Measurements from ENCODE around the gene PACSIN3. TPM values are rescaled to one million over a fixed set of nuclear protein-coding genes. Genes with fewer than 3 reads are reported as not detected.

The PACSIN3 gene
- total RNA-seq, 2 experiments from 2014 or later: 0.91 to 1.2 TPM

DNA sequence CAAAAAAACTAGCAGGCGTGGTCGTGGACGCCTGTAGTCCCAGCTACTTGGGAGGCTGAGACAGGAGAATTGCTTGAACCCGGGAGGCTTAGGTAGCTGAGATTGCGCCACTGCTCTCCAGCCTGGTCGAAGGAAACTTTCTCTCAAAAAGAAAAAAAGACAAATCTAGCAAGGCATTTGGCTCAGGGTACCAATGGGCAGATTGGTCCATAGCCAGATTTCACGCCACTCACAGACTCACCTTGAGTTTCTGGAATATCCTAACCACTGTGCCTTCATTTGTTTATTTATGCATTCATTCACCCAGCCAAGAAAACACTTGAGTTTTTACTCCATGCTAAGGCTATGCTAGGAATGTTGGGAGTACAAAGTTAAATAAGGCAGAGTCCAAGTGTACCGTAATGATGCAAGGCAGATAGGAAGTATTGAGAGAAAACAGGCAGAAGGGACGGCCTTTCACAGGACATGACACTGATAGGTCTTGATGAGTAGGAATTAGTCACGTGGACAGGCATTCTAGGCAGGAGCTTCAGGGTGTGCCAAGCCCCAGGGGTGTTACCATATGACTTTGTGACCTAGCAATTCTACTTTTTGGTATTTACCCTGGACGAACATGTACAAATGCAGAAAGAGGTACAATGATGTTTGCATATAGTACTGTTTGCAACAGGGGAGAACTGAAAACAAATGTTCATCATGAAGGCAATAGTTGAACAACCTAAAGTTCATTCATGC is 3.0 kb upstream of the PACSIN3 start:
- CTCF ChIA-PET: no interaction called here

GRCh38 chr11:47188259-47188658 is 2.0 kb upstream of the PACSIN3 start:
- Mint-ChIP-seq H3K27ac (no peak overlapping the region), H3K4me3 (no peak overlapping the region), H3K36me3 (ENCODE audit: low read depth) (no peaks in the 10 kb centered on the region), H3K9me3 (no peaks in the 10 kb centered on the region), H3K27me3 (peaks cover 41% of the 10 kb centered on the region), H3K4me1 (peaks cover 12% of the 10 kb centered on the region)
- DNase-seq: no peak
- POLR2A ChIA-PET: interaction anchor here (1.0 to 4.6 kb wide), 4 partner anchors 11 to 83 kb away, joined by 3 to 43 read pairs (median 14); partner anchors contain the start of genes ARFGAP2 and DDB2
- CTCF ChIA-PET: interaction anchor here (0.7 to 2.4 kb wide), 4 partner anchors 9 to 71 kb away, joined by 3 to 15 read pairs (median 12); partner anchors contain the start of genes ARFGAP2 and DDB2

More for the DNA sequence above, 3.0 kb upstream of the PACSIN3 start:
- Mint-ChIP-seq H3K36me3 (ENCODE audit: low read depth) (no peaks in the 10 kb centered on the region), H3K9me3 (no peaks in the 10 kb centered on the region), H3K27me3 (peaks cover 39% of the 10 kb centered on the region), H3K4me1 (peaks cover 12% of the 10 kb centered on the region), H3K27ac (no peak overlapping the region), H3K4me3 (no peak overlapping the region)
- POLR2A ChIA-PET: interaction anchor here (1.1 to 4.6 kb wide), 3 partner anchors 12 to 26 kb away, joined by 8 to 43 read pairs (median 25); partner anchors contain the start of genes ARFGAP2 and DDB2
- no peak for DNase-seq

DNA sequence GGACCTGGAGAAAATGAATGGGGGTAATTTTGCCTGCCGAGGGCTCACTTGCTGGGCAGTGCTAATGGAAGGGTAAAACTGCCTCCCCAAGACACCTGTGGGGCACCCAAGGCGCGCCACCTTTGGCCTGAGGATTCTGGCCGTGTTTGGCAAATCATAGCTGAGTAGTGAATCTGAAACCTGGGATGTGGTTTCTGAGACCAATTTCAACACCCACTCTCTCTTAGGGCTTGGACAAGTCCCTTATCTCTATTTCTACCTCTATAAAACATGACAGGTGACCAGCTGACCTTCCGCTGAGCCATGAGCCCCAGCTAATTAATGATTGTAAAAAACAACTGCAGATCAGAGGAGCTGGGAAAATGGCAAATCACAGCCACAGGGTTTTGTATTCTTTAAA is 1.5 kb upstream of the PACSIN3 start:
- Mint-ChIP-seq H3K4me1 (peaks cover 12% of the 10 kb centered on the region), H3K36me3 (ENCODE audit: low read depth) (no peaks in the 10 kb centered on the region), H3K27ac (no peak overlapping the region), H3K4me3 (no peak overlapping the region), H3K9me3 (no peaks in the 10 kb centered on the region), H3K27me3 (peaks cover 40% of the 10 kb centered on the region)
- ChIA-PET POLR2A (interaction anchor here (0.7 to 4.6 kb wide), 8 partner anchors 10 to 325 kb away, joined by 3 to 43 read pairs (median 4); partner anchors contain the start of genes ACP2, ARFGAP2 and DDB2), CTCF (interaction anchor here (0.7 to 2.4 kb wide), 4 partner anchors 8 to 72 kb away, joined by 3 to 15 read pairs (median 12); partner anchors contain the start of genes ARFGAP2 and DDB2)
- DNase-seq: no peak

DNA sequence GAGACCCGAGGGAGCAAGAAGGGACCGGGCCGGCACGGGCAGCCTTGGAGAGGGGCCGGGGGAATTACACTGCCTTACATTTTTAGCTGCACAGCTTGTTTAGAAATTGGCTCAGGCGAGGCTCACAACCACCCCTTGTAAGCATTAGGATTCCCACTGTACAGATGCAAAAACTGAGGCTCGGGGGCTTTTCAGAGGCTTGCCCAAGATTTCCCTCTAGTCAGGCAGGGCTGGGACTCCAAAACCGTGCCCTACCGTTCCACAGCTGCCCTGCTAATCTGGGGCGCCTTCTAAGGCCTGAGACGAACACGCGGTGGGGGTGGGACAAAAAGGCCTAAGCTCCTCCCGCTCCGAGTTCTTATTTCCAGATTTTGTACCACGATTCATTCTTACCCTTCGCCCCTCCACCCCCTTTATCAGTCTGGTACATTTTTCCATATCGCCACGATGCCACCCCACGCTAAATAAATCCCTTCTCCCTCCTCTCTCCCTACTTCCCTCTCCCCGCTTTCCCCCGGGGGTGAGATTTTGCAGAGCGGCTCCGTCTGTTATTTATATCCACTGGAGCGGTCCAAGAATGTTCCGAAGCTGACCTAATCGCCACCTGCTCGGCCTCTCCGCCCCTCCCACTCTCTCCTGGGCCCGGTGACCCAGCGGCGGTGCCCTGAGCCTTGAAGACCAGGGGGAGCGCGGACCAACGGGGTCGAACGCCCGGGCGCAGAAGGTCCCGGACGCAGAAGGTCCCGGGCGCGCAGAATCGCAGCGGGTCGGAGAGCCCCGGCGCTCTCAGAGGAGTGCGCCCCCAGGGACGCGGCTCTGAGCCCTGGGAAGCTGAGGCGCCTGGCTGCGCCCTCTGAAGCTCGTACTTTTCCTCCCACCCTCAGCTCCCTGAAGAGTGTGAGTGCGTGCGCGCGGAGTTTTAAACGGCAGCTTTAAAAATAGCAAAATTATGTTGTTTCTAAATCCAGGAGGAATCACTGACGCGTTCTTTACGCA is 764 bp upstream of the PACSIN3 start:
- POLR2A ChIA-PET: interaction anchor here (0.6 to 4.6 kb wide), 10 partner anchors 9 to 380 kb away, joined by 3 to 43 read pairs (median 4); partner anchors contain the start of genes ACP2, ARFGAP2 and DDB2
- peaks cover 12% of the 10 kb centered on the region for H3K4me1 Mint-ChIP-seq

DNA sequence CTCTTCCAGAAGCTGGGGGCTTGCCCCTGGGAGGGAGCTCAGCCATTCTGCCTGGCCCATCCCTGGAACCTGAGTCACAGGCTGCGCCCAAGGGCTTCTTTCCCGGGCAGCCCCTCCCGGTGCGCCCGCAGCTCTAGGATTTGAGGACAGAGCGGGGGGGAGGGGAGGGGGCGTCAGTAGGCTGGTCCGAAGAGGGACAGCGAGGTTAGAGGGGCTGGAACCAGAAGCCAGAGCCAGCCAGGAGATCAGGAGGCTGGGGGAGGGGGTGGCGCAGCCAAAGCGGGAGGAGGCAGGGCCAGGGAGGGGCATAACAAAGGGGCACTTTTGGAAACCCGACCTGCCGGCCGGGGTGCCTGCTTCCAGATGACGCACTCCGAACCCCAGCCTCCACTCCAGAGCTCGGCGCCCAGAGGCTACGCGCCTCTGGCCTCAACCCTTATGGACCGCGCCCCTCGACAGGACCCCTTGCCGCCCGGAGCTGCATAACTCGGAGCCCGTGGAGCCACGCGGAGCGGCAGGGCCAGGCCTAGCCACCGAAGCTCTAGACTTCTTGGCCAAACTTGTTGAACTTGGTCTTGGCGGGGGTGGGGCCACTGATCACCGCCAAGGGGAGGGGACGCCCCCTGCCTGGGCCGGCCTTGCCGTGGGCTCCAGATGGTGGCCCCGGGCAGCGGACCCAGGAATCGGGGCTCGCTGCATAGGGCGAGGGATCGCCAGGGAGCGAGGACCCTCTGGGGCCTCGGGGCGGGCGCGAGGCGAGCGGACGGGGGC is 744 bp downstream of the PACSIN3 start:
- H3K4me3 Mint-ChIP-seq: peak overlapping the region; percentile 21
- ChIA-PET POLR2A (interaction anchor here (4.6 to 10.3 kb wide), 2 partner anchors 8 to 31 kb away, joined by 25 to 124 read pairs; partner anchors contain the start of genes ARFGAP2 and DDB2), CTCF (interaction anchor here (1.8 kb wide), 1 partner anchor 74 kb away, joined by 6 read pairs; no protein-coding TSS in a partner anchor)
- H3K36me3 Mint-ChIP-seq (ENCODE audit: low read depth): no peaks in the 10 kb centered on the region
- H3K27ac Mint-ChIP-seq: no peak overlapping the region
- DNase-seq: no peak
- H3K9me3 Mint-ChIP-seq: no peaks in the 10 kb centered on the region
- H3K4me1 Mint-ChIP-seq: peaks cover 12% of the 10 kb centered on the region
- H3K27me3 Mint-ChIP-seq: peaks cover 34% of the 10 kb centered on the region

More for the DNA sequence above, 764 bp upstream of the PACSIN3 start:
- Mint-ChIP-seq H3K27ac (no peak overlapping the region), H3K36me3 (ENCODE audit: low read depth) (no peaks in the 10 kb centered on the region), H3K27me3 (peaks cover 40% of the 10 kb centered on the region), H3K9me3 (no peaks in the 10 kb centered on the region), H3K4me3 (peak overlapping the region; percentile 60)
- DNase-seq: peak; percentile 49
- CTCF ChIA-PET: interaction anchor here (1.4 to 2.4 kb wide), 4 partner anchors 7 to 72 kb away, joined by 7 to 15 read pairs (median 12); partner anchors contain the start of genes ARFGAP2 and DDB2

DNA sequence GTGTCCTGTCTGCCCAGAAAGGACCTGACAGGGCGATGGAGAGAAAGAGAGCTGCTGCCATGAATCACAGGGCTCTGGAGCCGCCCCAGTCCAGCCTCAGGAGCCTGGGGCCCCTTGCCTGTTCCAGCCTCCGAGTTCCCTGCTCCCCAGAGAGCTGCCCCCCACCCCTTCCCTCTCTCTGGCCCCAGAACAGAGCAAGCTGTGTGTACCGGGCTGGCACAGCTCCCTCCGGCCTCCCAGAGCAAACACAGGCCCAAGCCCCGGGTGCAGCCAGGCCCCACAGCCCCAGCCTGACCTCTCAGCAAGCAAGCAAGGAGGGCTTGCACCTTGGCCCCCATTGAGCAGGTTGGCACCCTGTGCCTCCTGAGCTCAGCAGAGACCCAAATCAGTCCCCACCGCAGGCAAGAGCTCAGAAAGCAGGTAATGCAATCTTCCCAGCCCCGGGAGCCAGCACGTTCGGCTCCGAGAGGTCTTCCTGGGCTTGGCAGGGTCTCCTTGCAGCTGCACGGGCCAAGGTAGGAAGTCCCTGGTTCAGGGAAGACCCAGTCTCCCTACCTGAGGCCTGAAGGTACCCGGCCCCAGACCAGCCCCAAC is 1.4 kb downstream of the PACSIN3 start:
- ChIA-PET CTCF (interaction anchor here (1.8 kb wide), 1 partner anchor 75 kb away, joined by 6 read pairs; no protein-coding TSS in a partner anchor), POLR2A (interaction anchor here (4.6 to 10.3 kb wide), 2 partner anchors 7 to 32 kb away, joined by 25 to 124 read pairs; partner anchors contain the start of genes ARFGAP2 and DDB2)
- H3K27me3 Mint-ChIP-seq: peaks cover 31% of the 10 kb centered on the region
- no peaks in the 10 kb centered on the region for H3K9me3 Mint-ChIP-seq
- peaks cover 12% of the 10 kb centered on the region for H3K4me1 Mint-ChIP-seq
- no peaks in the 10 kb centered on the region for H3K36me3 Mint-ChIP-seq (ENCODE audit: low read depth)
- DNase-seq: no peak
- no peak overlapping the region for H3K27ac Mint-ChIP-seq
- peak overlapping the region; percentile 30 for H3K4me3 Mint-ChIP-seq

DNA sequence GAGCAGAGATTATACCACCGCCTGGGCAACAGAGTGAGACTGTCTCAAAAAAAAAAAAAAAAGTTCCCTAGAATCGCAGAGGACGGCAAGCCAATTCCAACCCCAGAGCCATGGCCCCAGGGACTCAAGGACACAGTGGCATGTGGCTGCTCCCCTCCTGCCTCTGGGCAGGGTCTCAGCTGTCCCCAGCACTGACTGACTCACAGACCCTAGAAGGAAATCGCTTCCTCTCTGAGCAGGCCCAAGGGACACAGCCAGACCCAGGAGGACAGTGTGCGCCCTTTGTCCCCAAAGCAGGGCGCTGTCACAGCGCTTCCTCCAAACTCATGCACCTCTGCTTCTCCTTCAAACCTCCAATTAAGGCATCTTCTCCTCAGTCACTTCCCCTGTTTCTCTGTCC is 2.3 kb downstream of the PACSIN3 start:
- DNase-seq: no peak
- Mint-ChIP-seq H3K9me3 (no peaks in the 10 kb centered on the region), H3K27me3 (peaks cover 24% of the 10 kb centered on the region), H3K27ac (no peak overlapping the region), H3K4me1 (peaks cover 17% of the 10 kb centered on the region), H3K4me3 (no peak overlapping the region), H3K36me3 (ENCODE audit: low read depth) (no peaks in the 10 kb centered on the region)
- CTCF ChIA-PET: interaction anchor here (1.4 to 1.8 kb wide), 2 partner anchors 76 to 228 kb away, joined by 4 read pairs; no protein-coding TSS in a partner anchor
- POLR2A ChIA-PET: interaction anchor here (1.4 to 10.3 kb wide), 2 partner anchors 33 to 64 kb away, joined by 3 to 124 read pairs; partner anchors contain the start of genes ACP2 and DDB2

GRCh38 chr11:47183031-47183856 is 3.0 kb downstream of the PACSIN3 start:
- peaks cover 23% of the 10 kb centered on the region for H3K27me3 Mint-ChIP-seq
- H3K27ac Mint-ChIP-seq: no peak overlapping the region
- POLR2A ChIA-PET: interaction anchor here (1.4 to 10.3 kb wide), 2 partner anchors 34 to 65 kb away, joined by 3 to 124 read pairs; partner anchors contain the start of genes ACP2 and DDB2
- H3K9me3 Mint-ChIP-seq: no peaks in the 10 kb centered on the region
- H3K4me1 Mint-ChIP-seq: peaks cover 18% of the 10 kb centered on the region
- CTCF ChIA-PET: interaction anchor here (0.6 to 1.8 kb wide), 3 partner anchors 76 to 388 kb away, joined by 3 to 4 read pairs (median 4); no protein-coding TSS in a partner anchor
- DNase-seq: no peak
- H3K36me3 Mint-ChIP-seq (ENCODE audit: low read depth): no peaks in the 10 kb centered on the region
- H3K4me3 Mint-ChIP-seq: no peak overlapping the region

DNA sequence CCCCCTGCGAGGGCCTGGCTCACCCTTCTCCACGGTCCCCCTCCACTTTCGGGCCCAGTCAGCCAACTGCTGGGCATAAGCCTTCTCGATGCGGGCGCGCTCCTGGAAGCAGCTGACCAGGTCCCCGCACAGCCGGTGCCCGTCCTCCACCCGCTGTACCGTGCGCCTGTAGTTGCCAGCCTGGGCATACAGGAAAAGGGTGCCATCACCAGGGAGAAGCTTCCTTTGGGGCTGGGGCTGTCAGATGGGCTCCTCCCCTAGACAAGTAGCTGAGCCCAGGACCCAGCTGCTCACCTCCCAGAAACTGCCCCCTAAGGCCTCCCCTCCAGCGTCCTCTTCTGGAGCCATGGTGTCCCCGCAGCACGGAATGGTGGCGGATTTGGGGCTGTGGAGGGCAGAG is 3.9 kb downstream of the PACSIN3 start:
- no peak overlapping the region for H3K4me3 Mint-ChIP-seq
- ChIA-PET CTCF (interaction anchor here (0.7 to 1.8 kb wide), 3 partner anchors 33 to 77 kb away, joined by 4 to 5 read pairs (median 4); partner anchors contain the start of gene DDB2), POLR2A (interaction anchor here (1.4 to 10.3 kb wide), 2 partner anchors 35 to 66 kb away, joined by 3 to 124 read pairs; partner anchors contain the start of genes ACP2 and DDB2)
- no peak for DNase-seq
- no peaks in the 10 kb centered on the region for H3K9me3 Mint-ChIP-seq
- H3K27ac Mint-ChIP-seq: no peak overlapping the region
- H3K36me3 Mint-ChIP-seq (ENCODE audit: low read depth): no peaks in the 10 kb centered on the region
- H3K27me3 Mint-ChIP-seq: peaks cover 14% of the 10 kb centered on the region
- H3K4me1 Mint-ChIP-seq: peaks cover 24% of the 10 kb centered on the region

DNA sequence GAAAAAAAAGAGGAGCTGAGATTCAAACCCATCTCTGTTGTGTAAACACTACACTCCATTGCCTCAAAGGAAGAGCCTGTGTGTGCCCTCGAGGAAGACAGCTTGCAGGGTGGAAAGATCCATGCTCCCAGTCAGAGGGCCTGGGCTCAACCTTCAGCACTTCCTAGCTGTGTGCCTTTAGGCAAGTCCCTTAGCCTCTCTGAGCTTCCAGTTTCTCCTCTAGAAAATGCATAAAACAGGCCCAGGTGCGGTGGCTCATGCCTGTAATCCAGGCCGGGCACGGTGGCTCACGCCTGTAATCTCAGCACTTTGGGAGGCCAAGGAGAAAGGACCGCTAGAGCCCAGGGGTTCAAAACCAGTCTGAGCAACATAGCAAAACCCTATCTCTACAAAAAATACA is 5.0 kb downstream of the PACSIN3 start:
- Mint-ChIP-seq H3K27me3 (peaks cover 6% of the 10 kb centered on the region), H3K36me3 (ENCODE audit: low read depth) (peaks cover 5% of the 10 kb centered on the region), H3K9me3 (no peaks in the 10 kb centered on the region), H3K4me1 (peaks cover 22% of the 10 kb centered on the region), H3K4me3 (no peak overlapping the region), H3K27ac (no peak overlapping the region)
- ChIA-PET POLR2A (interaction anchor here (1.1 to 10.3 kb wide), 2 partner anchors 36 to 67 kb away, joined by 3 to 124 read pairs; partner anchors contain the start of genes ACP2 and DDB2), CTCF (interaction anchor here (0.9 to 4.8 kb wide), 3 partner anchors 11 to 79 kb away, joined by 3 to 38 read pairs (median 5); partner anchors contain the start of gene DDB2)
- DNase-seq: no peak

Measured in activated CD4-positive, alpha-beta memory T cell treated with anti-CD3 and anti-CD28 coated beads, Interleukin-2, amount 10 ng/mL, durations not matched to agents 7 days and 5 days (primary cell).